GM12878 (cell line): ENCODE measurements around the gene RAB34. TPM values are rescaled to one million over a fixed set of nuclear protein-coding genes. Genes with fewer than 3 reads are reported as not detected.

Experiments used
- CHD4 ChIP-seq: fragments of 200-600 bp; sonication (generic); IDR thresholded peaks from 2 replicates; pipeline ENCODE4 v1.6.1; 2016; ENCODE audit warnings: mild to moderate bottlenecking
- CTCF ChIP-seq, 3 experiments: IDR thresholded peaks in 2 of 3; conservative IDR thresholded peaks in 1 of 3; 2 replicates each; pipeline ENCODE4 v1.5.1; 2011; ENCODE audit warnings: low read depth in 3 of 3, low read length in 3 of 3, mild to moderate bottlenecking in 3 of 3, control low read depth in 2 of 3, moderate library complexity in 2 of 3, inconsistent platforms in 1 of 3, mixed read lengths in 1 of 3; ENCODE audit not compliant: control insufficient read depth in 2 of 3, insufficient read depth in 1 of 3; ENCODE audit errors: extremely low read depth in 1 of 3
- EZH2 ChIP-seq: IDR thresholded peaks from 2 replicates; pipeline ENCODE4 v1.6.1; 2012; ENCODE audit warnings: low read depth, mild to moderate bottlenecking, control low read depth, inconsistent platforms, low read length, borderline replicate concordance; ENCODE audit not compliant: control insufficient read depth
- HCFC1 ChIP-seq: fragments of 150-350 bp; IDR thresholded peaks from 2 replicates; pipeline ENCODE4 v1.6.1; 2014; ENCODE audit warnings: low read length
- MAX ChIP-seq: IDR thresholded peaks from 2 replicates; pipeline ENCODE4 v1.6.1; 2012; ENCODE audit warnings: low read depth, low read length, improper control_type of control experiment
- MYB ChIP-seq: fragments of 150-350 bp; IDR thresholded peaks from 2 replicates; pipeline ENCODE4 v1.6.1; 2014; ENCODE audit warnings: mild to moderate bottlenecking, low read depth, low read length, borderline replicate concordance
- NKRF ChIP-seq: fragments of 450-650 bp; conservative IDR thresholded peaks from 2 replicates; pipeline ENCODE4 v1.6.1; 2017; ENCODE audit warnings: mild to moderate bottlenecking, moderate library complexity
- NR2F1 ChIP-seq: fragments of 450-650 bp; conservative IDR thresholded peaks from 2 replicates; pipeline ENCODE4 v1.6.1; 2017; ENCODE audit warnings: mild to moderate bottlenecking
- RB1 ChIP-seq: fragments of 450-650 bp; formaldehyde crosslinking; IDR thresholded peaks from 2 replicates; pipeline ENCODE4 v1.6.1; 2017; ENCODE audit warnings: mild to moderate bottlenecking, borderline replicate concordance
- RCOR1 ChIP-seq: conservative IDR thresholded peaks from 2 replicates; pipeline ENCODE4 v1.6.1; 2012; ENCODE audit warnings: low read depth, low read length, improper control_type of control experiment
- SIN3A ChIP-seq: IDR thresholded peaks from 2 replicates; pipeline ENCODE4 v1.6.1; 2012; ENCODE audit warnings: low read depth, low read length, improper control_type of control experiment
- SMAD1 ChIP-seq: fragments of 450-650 bp; IDR thresholded peaks from 2 replicates; pipeline ENCODE4 v1.6.1; 2018; ENCODE audit warnings: mild to moderate bottlenecking, low read depth; ENCODE audit not compliant: partially characterized antibody
- SPI1 ChIP-seq: IDR thresholded peaks from 2 replicates; pipeline ENCODE4 v1.6.1; 2011; ENCODE audit warnings: low read depth, mild to moderate bottlenecking, low read length, moderate library complexity, borderline replicate concordance; ENCODE audit not compliant: insufficient read depth
- SREBF2 ChIP-seq: IDR thresholded peaks from 2 replicates; pipeline ENCODE4 v1.6.1; 2012; ENCODE audit warnings: mild to moderate bottlenecking, low read length
- TAF1 ChIP-seq: IDR thresholded peaks from 2 replicates; pipeline ENCODE4 v1.6.1; 2011; ENCODE audit warnings: mild to moderate bottlenecking, low read depth, low read length, borderline replicate concordance
- TBL1XR1 ChIP-seq: IDR thresholded peaks from 2 replicates; pipeline ENCODE4 v1.6.1; 2012; ENCODE audit warnings: low read depth, low read length, improper control_type of control experiment
- TCF12 ChIP-seq: IDR thresholded peaks from 2 replicates; pipeline ENCODE4 v1.6.1; 2011; ENCODE audit warnings: low read depth, mild to moderate bottlenecking, low read length
- ZNF217 ChIP-seq: fragments of 450-650 bp; IDR thresholded peaks from 2 replicates; pipeline ENCODE4 v1.6.1; 2017; ENCODE audit warnings: antibody characterized with exemption, mild to moderate bottlenecking
- polyA plus RNA-seq, 11 experiments: library from polyadenylated mRNA; depleted of rRNA in 4 of 11; unstranded in 6 of 11; stranded (reverse) in 5 of 11; fragments of >200 nt; fragmentation: Nextera tagmentation in 4 of 11; fragmentation: Illumina TruSeq in 1 of 11; extraction: Ambion mirVana in 4 of 11; extraction: Trizol in 1 of 11; gene quantifications; 1 replicate in 1 of 11; 2 replicates in 10 of 11; pipeline versions ENCODE4 v1.2.1 to v1.2.3, GENCODE V29; 2011 to 2016; ENCODE audit warnings: inconsistent platforms in 2 of 11, missing spikeins in 2 of 11, low read depth in 1 of 11
- total RNA-seq, 4 experiments: library from RNA; depleted of rRNA in 3 of 4; stranded (reverse); fragments of >200 nt in 3 of 4; fragmentation: Illumina TruSeq in 1 of 4; extraction: Trizol in 1 of 4; gene quantifications; 2 replicates each; pipeline versions ENCODE4 v1.2.1 to v1.2.3, GENCODE V29; 2013 to 2021

Gene RAB34
- total and polyA plus RNA-seq, 10 of the 15 experiments (the other 5 are each of a cell fraction or from before 2014, with no cell fraction given): 0.37 to 46.4 (median 32.8) TPM

GRCh38 chr17:28743243-28744103 lies 25.8 kb upstream of the RAB34 start, which contains the start of gene TRAF4 (continued):
- no peak for TF ChIP-seq SIN3A
- peak; percentile 35 for TF ChIP-seq SMAD1
- TF ChIP-seq TBL1XR1: peak; percentile 46; the same call in 1 of the 2 replicates
- no peak for TF ChIP-seq SPI1
- peak; percentile 62 for TF ChIP-seq TCF12
- TF ChIP-seq CHD4: no peak
- 0 out of 2 replicates have a peak, but pooled peaks have one; percentile 22 for TF ChIP-seq MYB
- no peak for TF ChIP-seq SREBF2
- TF ChIP-seq HCFC1: 0 out of 2 replicates have a peak, but pooled peaks have one; percentile 8
- TF ChIP-seq NR2F1: peak; percentile 80; the same call in 1 of the 2 replicates
- TF ChIP-seq MAX: 0 out of 2 replicates have a peak, but pooled peaks have one; percentile 56
- peak; percentile 90; the same call in 1 of the 2 replicates for TF ChIP-seq RB1
- TF ChIP-seq EZH2: no peak
- TF ChIP-seq TAF1: peak; percentile 96
- no peak for TF ChIP-seq RCOR1
- peak; percentile 85 for TF ChIP-seq NKRF
- peak in 1 of 3 experiments; percentile 26; a peak in 1 of 6 replicates for TF ChIP-seq CTCF (IDR thresholded peaks at IDR 0.05 in 2 of 3, conservative IDR thresholded peaks at IDR 0.05 in 1 of 3; ENCODE audit: control insufficient read depth in 2 of 3, extremely low read depth in 1 of 3, insufficient read depth in 1 of 3, low read depth in 3 of 3, low read length in 3 of 3)
- 0 out of 2 replicates have a peak, but pooled peaks have one; percentile 37 for TF ChIP-seq ZNF217
- TF ChIP-seq, all 136 proteins: peak for 53
